Measurements from ENCODE around the gene DOCK9.

- no peak for TF ChIP-seq POLR2A (IDR thresholded peaks at IDR 0.05; ENCODE audit: low read depth, low read length)
- no peak for TF ChIP-seq POLR2AphosphoS5 (IDR thresholded peaks at IDR 0.05; ENCODE audit: low read depth, low read length)
These were observed 106.1 kb downstream of the DOCK9 start for GRCh38 chr13:98871727-98872126.
